ENCODE results near the gene BATF3. TPM values are rescaled to one million over a fixed set of nuclear protein-coding genes. Genes with fewer than 3 reads are reported as not detected.
A peak's percentile ranks its signal among the peaks of the same experiment; 100 is the strongest.

BATF3 gene
- total and polyA plus RNA-seq, 2 of the 4 experiments (the other 2 are of a cell fraction) = 1.6 to 3.9 TPM

GRCh38 chr1:212721388-212722247, 22.0 kb upstream of the BATF3 start:
- in situ Hi-C loops (cut with MboI; ENCODE audit: low sequenced_read_pairs) = no loop called here
- Histone ChIP-seq H3K27ac (ENCODE audit: insufficient read depth, low read length) (no peak overlapping the region), H3K36me3 (ENCODE audit: control insufficient read depth, insufficient read depth, low read length) (no peaks in the 10 kb centered on the region), H4K20me1 (ENCODE audit: insufficient read depth, low read length) (no peaks in the 10 kb centered on the region), H3K14ac (replicated peaks; ENCODE audit: low read depth, low read length) (peak overlapping the region; percentile 3; the same call in 1 of the 2 replicates), H3K4ac (ENCODE audit: low read depth, low read length) (0 out of 2 replicates have a peak overlapping the region, but pooled peaks have one; percentile 57), H3K56ac (ENCODE audit: extremely low read depth, insufficient read depth, low read length) (no peak overlapping the region), H2AFZ (replicated peaks; ENCODE audit: low read length, poor library complexity) (peak overlapping the region; percentile 44), H3K27me3 (ENCODE audit: control insufficient read depth, insufficient read depth, low read length) (no peaks in the 10 kb centered on the region), H3K9ac (ENCODE audit: low read depth, low read length) (no peak overlapping the region), H4K8ac (ENCODE audit: low read depth in 2 of 2, low read length in 2 of 2) (peak overlapping the region in 1 of 2 experiments; percentile 42; a peak in 1 of 4 replicates), H2BK15ac (ENCODE audit: low read depth, low read length) (no peak overlapping the region; the same call in 2 of the 3 replicates), H2BK5ac (ENCODE audit: low read depth, low read length, poor library complexity, severe bottlenecking) (no peak overlapping the region), H2BK120ac (ENCODE audit: low read depth, low read length) (no peak overlapping the region), H3K18ac (ENCODE audit: low read depth, low read length) (no peak overlapping the region), H4K91ac (ENCODE audit: insufficient read depth, low read depth, low read length) (peak overlapping the region; percentile 13; the same call in 1 of the 2 replicates), H3K4me1 (ENCODE audit: control insufficient read depth, insufficient read depth, low read length) (peaks cover 8% of the 10 kb centered on the region; the same call in 1 of the 2 replicates), H3K9me1 (ENCODE audit: insufficient read depth, low read length) (no peaks in the 10 kb centered on the region), H3K23ac (ENCODE audit: low read depth, low read length) (no peak overlapping the region), H4K5ac (ENCODE audit: low read depth, low read length) (peak overlapping the region; percentile 8; the same call in 1 of the 2 replicates), H2BK20ac (ENCODE audit: low read depth, low read length) (no peak overlapping the region), H2AK9ac (replicated peaks; ENCODE audit: low read depth, low read length, poor library complexity) (peak overlapping the region; percentile 8), H3K4me3 (ENCODE audit: insufficient read depth, low read depth, low read length) (no peak overlapping the region), H3K4me2 (ENCODE audit: low read depth, low read length) (peak overlapping the region; percentile 50), H3K9me3 (ENCODE audit: control insufficient read depth, insufficient read depth, low read length) (no peaks in the 10 kb centered on the region), H3K79me1 (ENCODE audit: low read depth in 1 of 2, low read length in 2 of 2) (no peaks in the 10 kb centered on the region), H2AK5ac (ENCODE audit: low read depth, low read length) (peak overlapping the region; percentile 76)
- no TSS peak for BruUV-seq (replicated peaks)
- CTCF ChIA-PET = interaction anchor here (1.1 kb wide), 1 partner anchor 56 kb away, joined by 3 read pairs; no protein-coding TSS in a partner anchor
- peak; percentile 84 for DNase-seq
- POLR2A ChIA-PET (ENCODE audit: unreplicated experiment) = no interaction called here
- WGBS, 2 experiments (ENCODE audit: extremely low coverage in 2 of 2, insufficient read length in 1 of 2) = 50% methylated on average over 3 of the region's 9 CpGs; no CpG with 5 or more reads in 1 of the 2 experiments
- intact Hi-C loops (cut with micrococcal nuclease) = no loop called here
- peak; percentile 99 for ATAC-seq (ENCODE audit: low read depth)
- TF ChIP-seq RFX5 (IDR thresholded peaks at IDR 0.05; ENCODE audit: low read depth, low read length) (no peak), RAD21 (IDR thresholded peaks at IDR 0.05; ENCODE audit: low read length) (no peak), ELK1 (IDR thresholded peaks at IDR 0.05; ENCODE audit: borderline replicate concordance, low read depth, low read length) (no peak), FOS (IDR thresholded peaks at IDR 0.05; ENCODE audit: low read depth, low read length) (peak; percentile 75), BHLHE40 (IDR thresholded peaks at IDR 0.05; ENCODE audit: low read depth, low read length) (no peak), SMC3 (IDR thresholded peaks at IDR 0.05; ENCODE audit: low read depth, low read length) (no peak)
- dilution Hi-C loops (cut with HindIII; ENCODE audit: low sequenced_read_pairs, unreplicated experiment) = no loop called here

Data from IMR-90 (cell line).